ENCODE measurements around the gene ZNF853.
A peak's percentile ranks its signal among the peaks of the same experiment; 100 is the strongest.
"Not testable (repeated sequence)": the region's sequence is repeated elsewhere in the genome, so short reads cannot be mapped to it uniquely, and the experiment has no call there.

ZNF853 gene

GRCh38 chr7:6655636-6656385 lies 40.4 kb downstream of the ZNF853 start:
- Histone ChIP-seq H3K27ac (no peak overlapping the region), H3K4me3 (no peak overlapping the region), H3K9ac (ENCODE audit: insufficient read length) (no peak overlapping the region), H3K36me3 (ENCODE audit: insufficient read depth, low read length) (peaks cover 12% of the 10 kb centered on the region; the same call in 1 of the 2 replicates), H3K9me3 (ENCODE audit: low read depth, low read length) (no peaks in the 10 kb centered on the region)
- no peak for DNase-seq (ENCODE audit: low read depth, low spot score)
- no peak for TF ChIP-seq FOXP2 (optimal IDR thresholded peaks at IDR 0.05; ENCODE audit: control extremely low read depth, extremely low read length, insufficient read depth)
- TF ChIP-seq EZH2 (IDR thresholded peaks at IDR 0.05): no peak
- TF ChIP-seq POLR2AphosphoS5 (IDR thresholded peaks at IDR 0.05; ENCODE audit: borderline replicate concordance, low read depth, low read length): no peak

DNA sequence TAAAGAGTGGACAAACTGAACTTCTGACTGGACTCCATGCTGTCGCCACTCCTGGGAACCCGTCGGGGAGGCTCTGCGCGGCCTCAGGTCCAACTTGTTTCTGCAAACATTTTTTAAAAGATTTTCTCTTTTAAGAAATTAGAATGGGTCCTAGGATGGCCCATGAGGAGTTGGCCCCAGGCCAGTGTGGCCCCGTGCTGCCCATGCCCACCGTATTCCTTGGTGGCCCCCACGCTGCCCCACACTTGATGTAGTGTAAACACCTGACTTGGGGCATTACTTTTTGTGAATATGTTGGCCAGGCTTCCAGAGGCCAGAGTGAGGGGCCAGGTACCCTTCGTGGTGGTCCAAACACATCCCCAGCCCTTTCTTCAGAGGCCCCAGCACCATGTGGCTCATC lies 41.0 kb downstream of the ZNF853 start:
- no peak overlapping the region for H3K4me3 ChIP-seq
- TF ChIP-seq POLR2AphosphoS5 (IDR thresholded peaks at IDR 0.05; ENCODE audit: borderline replicate concordance, low read depth, low read length) (no peak), EZH2 (IDR thresholded peaks at IDR 0.05) (no peak), FOXP2 (optimal IDR thresholded peaks at IDR 0.05; ENCODE audit: control extremely low read depth, extremely low read length, insufficient read depth) (no peak)
- H3K27ac ChIP-seq: no peak overlapping the region
- no peak for DNase-seq (ENCODE audit: low read depth, low spot score)
- H3K36me3 ChIP-seq (ENCODE audit: insufficient read depth, low read length): peaks cover 12% of the 10 kb centered on the region; the same call in 1 of the 2 replicates
- H3K9me3 ChIP-seq (ENCODE audit: low read depth, low read length): no peaks in the 10 kb centered on the region
- no peak overlapping the region for H3K9ac ChIP-seq (ENCODE audit: insufficient read length)

- Histone ChIP-seq H3K9ac (ENCODE audit: insufficient read length) (no peak overlapping the region), H3K4me3 (peak overlapping the region; percentile 28; the same call in 1 of the 2 replicates), H3K27ac (no peak overlapping the region), H3K9me3 (ENCODE audit: low read depth, low read length) (no peaks in the 10 kb centered on the region), H3K36me3 (ENCODE audit: insufficient read depth, low read length) (no peaks in the 10 kb centered on the region)
- TF ChIP-seq EZH2 (IDR thresholded peaks at IDR 0.05) (no peak), POLR2AphosphoS5 (IDR thresholded peaks at IDR 0.05; ENCODE audit: borderline replicate concordance, low read depth, low read length) (no peak), FOXP2 (optimal IDR thresholded peaks at IDR 0.05; ENCODE audit: control extremely low read depth, extremely low read length, insufficient read depth) (no peak)
- DNase-seq (ENCODE audit: low read depth, low spot score): no peak
These were observed 43.4 kb downstream of the ZNF853 start for GRCh38 chr7:6658618-6659345.

- H3K36me3 ChIP-seq (ENCODE audit: insufficient read depth, low read length); H3K27ac ChIP-seq; H3K4me3 ChIP-seq; H3K9ac ChIP-seq (ENCODE audit: insufficient read length); DNase-seq (ENCODE audit: low read depth, low spot score): not testable (repeated sequence)
- peaks cover 16% of the 10 kb centered on the region; the same call in 1 of the 2 replicates for H3K9me3 ChIP-seq (ENCODE audit: low read depth, low read length)
These were observed 55.4 kb downstream of the ZNF853 start for GRCh38 chr7:6670851-6671250.

All from SK-N-MC (cell line).